Dendritic cell treated with granulocyte-macrophage colony-stimulating factor and Interleukin-4, amounts not matched to agents 40 ng/mL and 50 ng/mL, for 4 days (primary cell): ENCODE measurements around the gene GBE1.

Experiments
- H3K27ac Mint-ChIP-seq: one replicate; pipeline ENCODE4 v1.8.0; 2022; ENCODE audit warnings: mild to moderate bottlenecking, mixed read lengths
- H3K27me3 Mint-ChIP-seq: one replicate; pipeline ENCODE4 v1.8.0; 2022; ENCODE audit warnings: mild to moderate bottlenecking, mixed read lengths
- H3K36me3 Mint-ChIP-seq: one replicate; pipeline ENCODE4 v1.8.0; 2022; ENCODE audit warnings: low read depth, mixed read lengths
- H3K4me1 Mint-ChIP-seq: one replicate; pipeline ENCODE4 v1.8.0; 2022; ENCODE audit warnings: low read depth, mixed read lengths
- H3K4me3 Mint-ChIP-seq: one replicate; pipeline ENCODE4 v1.8.0; 2022; ENCODE audit warnings: mild to moderate bottlenecking, moderate library complexity, mixed read lengths
- H3K9me3 Mint-ChIP-seq: one replicate; pipeline ENCODE4 v1.8.0; 2022; ENCODE audit warnings: mixed read lengths
- intact Hi-C: fragments of 100-400 bp; cut with micrococcal nuclease; formaldehyde crosslinking; loops from one replicate; pipeline ENCODE4 v1.15.0; 2022

GBE1 gene

GRCh38 chr3:81440661-81441060 lies 320.8 kb downstream of the GBE1 start:
- H3K27ac Mint-ChIP-seq, result no peak overlapping the region
- H3K27me3 Mint-ChIP-seq, result no peaks in the 10 kb centered on the region

More at GRCh38 chr3:81440661-81441060, 320.8 kb downstream of the GBE1 start:
- no peaks in the 10 kb centered on the region for H3K4me1 Mint-ChIP-seq
- H3K9me3 Mint-ChIP-seq, result no peaks in the 10 kb centered on the region
- H3K4me3 Mint-ChIP-seq, result no peak overlapping the region
- intact Hi-C loops, result no loop called here
- H3K36me3 Mint-ChIP-seq, result no peaks in the 10 kb centered on the region
